ENCODE data around the gene RGS7BP.

The RGS7BP gene

DNA sequence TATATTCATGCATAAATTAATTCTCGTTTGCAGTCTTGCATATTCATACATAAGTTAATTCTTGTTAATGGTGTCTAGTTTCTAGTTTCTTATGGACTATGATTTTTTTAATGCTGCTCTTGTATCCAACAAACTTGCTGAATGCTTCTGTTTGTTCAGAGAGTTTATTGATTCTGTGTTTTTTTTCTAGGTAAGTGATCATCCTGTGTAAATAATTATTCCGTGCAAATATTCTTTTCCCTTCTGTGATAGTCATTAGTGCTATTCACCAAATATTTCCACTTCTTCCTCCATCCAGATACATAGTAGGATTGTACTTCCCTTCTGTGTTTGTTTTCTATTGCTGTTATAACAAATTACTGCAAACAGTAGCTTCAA lies 148.7 kb downstream of the RGS7BP start:
- H3K4me3 ChIP-seq (ENCODE audit: low read depth, low read length), result no peak overlapping the region
- no peak for TF ChIP-seq CTCF (IDR thresholded peaks at IDR 0.05; ENCODE audit: insufficient read depth, low read depth, low read length, missing control alignments)
- no peak for DNase-seq (ENCODE audit: low read depth)

- TF ChIP-seq CTCF (IDR thresholded peaks at IDR 0.05; ENCODE audit: insufficient read depth, low read depth, low read length, missing control alignments), result no peak
- no peak overlapping the region for H3K4me3 ChIP-seq (ENCODE audit: low read depth, low read length)
These were observed 149.8 kb downstream of the RGS7BP start for GRCh38 chr5:64655596-64655995.

GRCh38 chr5:64659289-64659688 lies 153.5 kb downstream of the RGS7BP start:
- no peak for TF ChIP-seq CTCF (IDR thresholded peaks at IDR 0.05; ENCODE audit: insufficient read depth, low read depth, low read length, missing control alignments)
- no peak overlapping the region for H3K4me3 ChIP-seq (ENCODE audit: low read depth, low read length)
- DNase-seq (ENCODE audit: low read depth), result no peak

More at GRCh38 chr5:64655596-64655995, 149.8 kb downstream of the RGS7BP start:
- DNase-seq (ENCODE audit: low read depth), result no peak
